Measurements from ENCODE around the gene PRR35. TPM values are rescaled to one million over a fixed set of nuclear protein-coding genes. Genes with fewer than 3 reads are reported as not detected.

The PRR35 gene
- not detected for total RNA-seq

- CTCF ChIA-PET, result no interaction called here
- Mint-ChIP-seq H3K4me1 (no peaks in the 10 kb centered on the region), H3K27ac (no peak within 1 kb of the TSS), H3K27me3 (peaks cover 9% of the 10 kb centered on the region), H3K36me3 (ENCODE audit: low read depth) (no peaks in the 10 kb centered on the region), H3K9me3 (ENCODE audit: low read depth) (no peaks in the 10 kb centered on the region), H3K4me3 (no peak within 1 kb of the TSS)
- DNase-seq (no peak), ATAC-seq (no peak)
- intact Hi-C loops (cut with DNase I, micrococcal nuclease), result no loop called here
- POLR2A ChIA-PET, result no interaction called here
Measured at GRCh38 chr16:560204-560700, at the start of gene PRR35. TSS of gene PRR35 (plus strand) at chr16:560394. CDS start at chr16:563295, 2,901 bp downstream.

- ATAC-seq (no peak), DNase-seq (no peak)
- intact Hi-C loops (cut with DNase I, micrococcal nuclease), result no loop called here
- no peak overlapping the region for H3K27ac Mint-ChIP-seq
- no peaks in the 10 kb centered on the region for H3K9me3 Mint-ChIP-seq (ENCODE audit: low read depth)
- POLR2A ChIA-PET, result no interaction called here
- H3K36me3 Mint-ChIP-seq (ENCODE audit: low read depth), result peaks cover 2% of the 10 kb centered on the region
- H3K4me3 Mint-ChIP-seq, result no peak overlapping the region
- H3K4me1 Mint-ChIP-seq, result no peaks in the 10 kb centered on the region
- CTCF ChIA-PET, result no interaction called here
- H3K27me3 Mint-ChIP-seq, result no peaks in the 10 kb centered on the region
Measured at GRCh38 chr16:512802-513201, 47.4 kb upstream of the PRR35 start.

GRCh38 chr16:513950-514349, 46.2 kb upstream of the PRR35 start:
- DNase-seq, result no peak
- Mint-ChIP-seq H3K9me3 (ENCODE audit: low read depth) (no peaks in the 10 kb centered on the region), H3K4me3 (no peak overlapping the region), H3K4me1 (no peaks in the 10 kb centered on the region), H3K27ac (no peak overlapping the region), H3K36me3 (ENCODE audit: low read depth) (peaks cover 2% of the 10 kb centered on the region), H3K27me3 (no peaks in the 10 kb centered on the region)
- intact Hi-C loops (cut with DNase I, micrococcal nuclease), result no loop called here
- ATAC-seq, result no peak
- ChIA-PET POLR2A (no interaction called here), CTCF (interaction anchor here (1.5 kb wide), 1 partner anchor 12 kb away, joined by 4 read pairs; no protein-coding TSS in a partner anchor)

GRCh38 chr16:515175-515938, 44.8 kb upstream of the PRR35 start:
- H3K4me3 Mint-ChIP-seq, result no peak overlapping the region
- H3K27me3 Mint-ChIP-seq, result no peaks in the 10 kb centered on the region
- ATAC-seq, result no peak
- H3K36me3 Mint-ChIP-seq (ENCODE audit: low read depth), result no peaks in the 10 kb centered on the region
- intact Hi-C loops (cut with DNase I, micrococcal nuclease), result no loop called here
- no peak overlapping the region for H3K27ac Mint-ChIP-seq
- H3K9me3 Mint-ChIP-seq (ENCODE audit: low read depth), result no peaks in the 10 kb centered on the region
- ChIA-PET CTCF (interaction anchor here (1.5 kb wide), 1 partner anchor 11 kb away, joined by 4 read pairs; no protein-coding TSS in a partner anchor), POLR2A (no interaction called here)
- DNase-seq, result no peak
- no peaks in the 10 kb centered on the region for H3K4me1 Mint-ChIP-seq

GRCh38 chr16:515939-516226, 44.3 kb upstream of the PRR35 start:
- Mint-ChIP-seq H3K27ac (no peak overlapping the region), H3K9me3 (ENCODE audit: low read depth) (no peaks in the 10 kb centered on the region), H3K4me3 (no peak overlapping the region), H3K36me3 (ENCODE audit: low read depth) (no peaks in the 10 kb centered on the region), H3K27me3 (no peaks in the 10 kb centered on the region), H3K4me1 (no peaks in the 10 kb centered on the region)
- DNase-seq, result no peak
- ChIA-PET CTCF (no interaction called here), POLR2A (no interaction called here)
- intact Hi-C loops (cut with DNase I, micrococcal nuclease), result no loop called here
- no peak for ATAC-seq

- ATAC-seq (no peak), DNase-seq (no peak)
- H3K27me3 Mint-ChIP-seq, result no peaks in the 10 kb centered on the region
- no peaks in the 10 kb centered on the region for H3K4me1 Mint-ChIP-seq
- no peak overlapping the region for H3K4me3 Mint-ChIP-seq
- CTCF ChIA-PET, result no interaction called here
- intact Hi-C loops (cut with DNase I, micrococcal nuclease), result no loop called here
- H3K27ac Mint-ChIP-seq, result no peak overlapping the region
- H3K36me3 Mint-ChIP-seq (ENCODE audit: low read depth), result no peaks in the 10 kb centered on the region
- POLR2A ChIA-PET, result no interaction called here
- H3K9me3 Mint-ChIP-seq (ENCODE audit: low read depth), result no peaks in the 10 kb centered on the region
Measured at GRCh38 chr16:516301-516700, 43.9 kb upstream of the PRR35 start.

GRCh38 chr16:518858-519257, 41.3 kb upstream of the PRR35 start:
- Mint-ChIP-seq H3K4me3 (no peak overlapping the region), H3K27ac (no peak overlapping the region), H3K4me1 (peaks cover 2% of the 10 kb centered on the region), H3K9me3 (ENCODE audit: low read depth) (no peaks in the 10 kb centered on the region), H3K36me3 (ENCODE audit: low read depth) (peaks cover under 1% of the 10 kb centered on the region), H3K27me3 (no peaks in the 10 kb centered on the region)
- DNase-seq (no peak), ATAC-seq (no peak)
- CTCF ChIA-PET, result interaction anchor here (1.1 kb wide), 1 partner anchor 22 kb away, joined by 3 read pairs; no protein-coding TSS in a partner anchor
- POLR2A ChIA-PET, result interaction anchor here (0.6 kb wide), 1 partner anchor 257 kb away, joined by 3 read pairs; no protein-coding TSS in a partner anchor
- intact Hi-C loops (cut with DNase I, micrococcal nuclease), result no loop called here

- intact Hi-C loops (cut with DNase I, micrococcal nuclease), result no loop called here
- no peak for ATAC-seq
- Mint-ChIP-seq H3K36me3 (ENCODE audit: low read depth) (peaks cover 6% of the 10 kb centered on the region), H3K9me3 (ENCODE audit: low read depth) (no peaks in the 10 kb centered on the region), H3K27me3 (no peaks in the 10 kb centered on the region), H3K4me1 (peaks cover 7% of the 10 kb centered on the region), H3K27ac (no peak overlapping the region), H3K4me3 (no peak overlapping the region)
- ChIA-PET CTCF (interaction anchor here (1.1 kb wide), 1 partner anchor 21 kb away, joined by 3 read pairs; no protein-coding TSS in a partner anchor), POLR2A (no interaction called here)
- DNase-seq, result no peak
Measured at GRCh38 chr16:519425-519824, 40.8 kb upstream of the PRR35 start.

- peaks cover 6% of the 10 kb centered on the region for H3K36me3 Mint-ChIP-seq (ENCODE audit: low read depth)
- ChIA-PET POLR2A (interaction anchor here (0.7 kb wide), 1 partner anchor 127 kb away, joined by 3 read pairs; no protein-coding TSS in a partner anchor), CTCF (no interaction called here)
- no peak overlapping the region for H3K4me3 Mint-ChIP-seq
- intact Hi-C loops (cut with DNase I, micrococcal nuclease), result no loop called here
- no peaks in the 10 kb centered on the region for H3K9me3 Mint-ChIP-seq (ENCODE audit: low read depth)
- H3K27me3 Mint-ChIP-seq, result no peaks in the 10 kb centered on the region
- ATAC-seq (no peak), DNase-seq (no peak)
- no peak overlapping the region for H3K27ac Mint-ChIP-seq
- H3K4me1 Mint-ChIP-seq, result peaks cover 13% of the 10 kb centered on the region
Measured at GRCh38 chr16:519841-520687, 40.1 kb upstream of the PRR35 start.

GRCh38 chr16:520847-521246, 39.3 kb upstream of the PRR35 start:
- DNase-seq (no peak), ATAC-seq (no peak)
- Mint-ChIP-seq H3K27ac (no peak overlapping the region), H3K9me3 (ENCODE audit: low read depth) (no peaks in the 10 kb centered on the region), H3K4me1 (peaks cover 21% of the 10 kb centered on the region), H3K27me3 (no peaks in the 10 kb centered on the region), H3K36me3 (ENCODE audit: low read depth) (peaks cover 10% of the 10 kb centered on the region), H3K4me3 (no peak overlapping the region)
- ChIA-PET POLR2A (interaction anchor here (0.7 kb wide), 1 partner anchor 127 kb away, joined by 3 read pairs; no protein-coding TSS in a partner anchor), CTCF (no interaction called here)
- intact Hi-C loops (cut with DNase I, micrococcal nuclease), result no loop called here

GRCh38 chr16:521381-522210, 38.6 kb upstream of the PRR35 start:
- Mint-ChIP-seq H3K9me3 (ENCODE audit: low read depth) (no peaks in the 10 kb centered on the region), H3K36me3 (ENCODE audit: low read depth) (peaks cover 10% of the 10 kb centered on the region), H3K4me3 (no peak overlapping the region), H3K27ac (no peak overlapping the region), H3K27me3 (no peaks in the 10 kb centered on the region), H3K4me1 (peaks cover 21% of the 10 kb centered on the region)
- DNase-seq, result no peak
- CTCF ChIA-PET, result no interaction called here
- intact Hi-C loops (cut with DNase I, micrococcal nuclease), result no loop called here
- POLR2A ChIA-PET, result no interaction called here
- no peak for ATAC-seq

Data from activated CD4-positive, alpha-beta T cell treated with anti-CD3 and anti-CD28 coated beads for 36 hours (primary cell).